GM12865 (cell line): ENCODE data around the gene ABTB2.

Experiments used
- DNase-seq: peaks from one replicate; pipeline ENCODE4 v3.0.0; 2010; ENCODE audit warnings: low read depth
- H3K4me3 ChIP-seq: 2 replicates; pipeline ENCODE4 v1.5.1; 2011; ENCODE audit warnings: mild to moderate bottlenecking, low read depth, low read length, control low read depth
- TF ChIP-seq, protein P1 (sequence below): IDR thresholded peaks from 2 replicates; pipeline ENCODE4 v1.5.1; 2011; ENCODE audit warnings: low read length, control low read depth, low read depth, inconsistent platforms; ENCODE audit not compliant: insufficient read depth; ENCODE audit errors: missing control alignments

Gene ABTB2

DNA sequence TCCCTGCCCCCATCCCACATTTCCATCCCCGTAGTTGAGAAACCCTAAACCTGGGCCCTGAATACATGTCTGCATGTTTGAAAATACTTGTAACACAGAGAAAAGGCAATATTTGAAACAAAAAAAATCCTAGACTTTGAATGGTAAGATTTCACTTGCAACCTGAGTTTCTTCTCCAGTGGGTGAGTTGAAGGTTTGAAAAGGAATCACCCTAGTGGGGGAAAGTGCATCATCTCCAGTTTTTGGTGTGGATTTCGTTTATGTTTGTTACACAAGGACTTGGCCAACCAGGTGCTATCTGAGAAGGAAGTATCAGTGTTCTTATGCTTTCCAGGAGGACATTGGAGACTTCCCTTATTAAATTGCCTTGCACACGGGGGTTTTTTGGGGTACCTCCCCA is 90.4 kb downstream of the ABTB2 start:
- no peak for DNase-seq
- TF ChIP-seq, protein P1, sequence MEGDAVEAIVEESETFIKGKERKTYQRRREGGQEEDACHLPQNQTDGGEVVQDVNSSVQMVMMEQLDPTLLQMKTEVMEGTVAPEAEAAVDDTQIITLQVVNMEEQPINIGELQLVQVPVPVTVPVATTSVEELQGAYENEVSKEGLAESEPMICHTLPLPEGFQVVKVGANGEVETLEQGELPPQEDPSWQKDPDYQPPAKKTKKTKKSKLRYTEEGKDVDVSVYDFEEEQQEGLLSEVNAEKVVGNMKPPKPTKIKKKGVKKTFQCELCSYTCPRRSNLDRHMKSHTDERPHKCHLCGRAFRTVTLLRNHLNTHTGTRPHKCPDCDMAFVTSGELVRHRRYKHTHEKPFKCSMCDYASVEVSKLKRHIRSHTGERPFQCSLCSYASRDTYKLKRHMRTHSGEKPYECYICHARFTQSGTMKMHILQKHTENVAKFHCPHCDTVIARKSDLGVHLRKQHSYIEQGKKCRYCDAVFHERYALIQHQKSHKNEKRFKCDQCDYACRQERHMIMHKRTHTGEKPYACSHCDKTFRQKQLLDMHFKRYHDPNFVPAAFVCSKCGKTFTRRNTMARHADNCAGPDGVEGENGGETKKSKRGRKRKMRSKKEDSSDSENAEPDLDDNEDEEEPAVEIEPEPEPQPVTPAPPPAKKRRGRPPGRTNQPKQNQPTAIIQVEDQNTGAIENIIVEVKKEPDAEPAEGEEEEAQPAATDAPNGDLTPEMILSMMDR = no peak
- no peak overlapping the region for H3K4me3 ChIP-seq

DNA sequence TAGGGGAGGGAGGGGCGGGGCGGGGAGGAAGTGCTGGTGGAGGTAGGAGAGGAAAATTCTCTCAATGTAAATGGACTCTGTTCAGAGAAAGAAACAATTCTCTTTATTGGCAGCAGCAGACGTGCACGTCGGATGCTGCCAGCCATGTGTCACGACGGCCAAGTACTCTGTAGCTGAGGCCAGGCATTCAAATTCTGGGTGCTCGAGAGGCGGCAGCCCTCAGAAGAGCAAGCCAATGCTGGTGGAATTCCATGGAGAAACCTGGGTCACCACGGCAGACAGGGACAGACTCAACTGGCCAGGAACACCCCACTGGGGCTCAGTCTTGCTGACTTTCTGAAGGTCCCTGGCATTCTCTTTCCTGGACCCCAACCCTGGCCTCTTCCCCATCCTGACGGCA is 90.8 kb downstream of the ABTB2 start:
- TF ChIP-seq, protein P1 = no peak
- H3K4me3 ChIP-seq = no peak overlapping the region
- no peak for DNase-seq

DNA sequence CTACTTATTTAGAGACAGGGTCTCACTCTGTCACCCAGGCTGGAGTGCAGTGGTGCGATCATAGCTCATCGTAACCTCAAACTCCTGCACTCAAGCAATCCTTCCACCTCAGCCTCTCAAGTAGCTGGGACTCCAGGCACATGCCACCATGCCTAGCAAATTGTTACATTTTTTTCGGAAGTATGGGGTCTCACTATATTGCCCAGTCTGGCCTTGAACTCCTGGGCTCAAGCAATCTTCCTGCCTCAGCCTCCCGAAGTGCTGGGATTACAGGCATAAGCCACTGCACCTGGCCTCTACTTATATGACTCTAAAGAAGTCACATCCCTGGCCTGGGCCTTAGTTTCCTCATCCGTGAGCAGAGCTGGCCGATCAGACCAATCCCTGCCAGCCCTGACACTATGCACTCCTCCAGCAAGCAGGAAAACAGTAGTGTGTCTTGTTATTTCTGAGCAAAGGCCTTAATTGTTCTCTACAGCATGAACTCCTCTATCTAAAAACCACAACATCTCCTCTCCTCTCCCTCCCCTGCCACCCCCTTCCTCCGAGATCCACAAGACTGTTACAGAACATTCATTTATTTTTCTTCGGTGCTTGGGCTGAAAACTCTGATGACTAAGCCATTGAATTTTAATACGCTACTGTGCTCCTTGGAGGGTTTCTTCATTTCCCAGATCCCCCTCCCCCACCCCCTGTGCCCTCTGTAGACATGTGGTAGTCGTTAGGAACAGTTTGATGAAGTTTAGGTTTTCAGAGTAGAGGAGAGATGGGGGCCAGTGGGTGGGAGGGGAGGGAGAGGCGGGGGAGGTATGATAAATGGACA is 91.5 kb downstream of the ABTB2 start:
- DNase-seq = no peak
- H3K4me3 ChIP-seq = no peak overlapping the region
- TF ChIP-seq, protein P1 = no peak

DNA sequence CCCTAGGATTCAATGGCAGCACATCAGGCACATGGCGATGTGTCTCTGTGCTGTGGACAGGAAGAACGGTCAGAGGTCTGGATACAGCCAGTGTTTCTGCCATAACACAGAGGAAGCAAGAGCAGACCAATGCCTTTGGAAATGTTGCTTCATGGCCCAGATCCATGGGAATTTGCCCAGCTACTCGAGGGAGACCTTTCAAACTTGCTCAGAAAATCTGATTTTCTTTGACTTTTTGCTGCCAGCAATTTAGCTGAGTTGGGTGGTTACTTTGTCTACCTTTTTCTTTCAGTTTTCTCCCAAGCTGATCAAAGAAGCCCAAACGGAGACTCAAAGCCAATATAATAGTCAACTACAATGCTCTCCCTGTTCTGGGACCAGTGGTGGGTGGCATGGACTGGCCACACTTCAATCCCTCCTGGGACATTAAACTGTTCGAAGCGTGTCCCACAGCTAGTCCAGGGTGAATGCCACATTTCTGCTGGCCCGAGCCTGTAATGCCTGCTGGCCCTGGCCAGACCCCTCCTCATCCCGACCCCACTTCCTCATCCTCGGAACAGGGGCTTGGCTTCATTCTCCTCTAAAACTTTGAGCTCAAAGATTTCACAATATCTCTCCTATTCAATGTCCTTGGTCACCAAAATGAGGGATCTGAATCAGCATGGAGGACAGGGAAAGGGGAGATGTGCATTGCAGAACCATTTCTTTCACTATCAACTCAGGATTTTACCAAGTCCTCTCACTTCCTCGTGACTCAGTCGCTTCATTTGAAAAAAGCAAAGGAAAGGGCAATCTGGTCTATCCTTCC is 93.3 kb downstream of the ABTB2 start:
- no peak overlapping the region for H3K4me3 ChIP-seq
- TF ChIP-seq, protein P1 = no peak
- DNase-seq = no peak

DNA sequence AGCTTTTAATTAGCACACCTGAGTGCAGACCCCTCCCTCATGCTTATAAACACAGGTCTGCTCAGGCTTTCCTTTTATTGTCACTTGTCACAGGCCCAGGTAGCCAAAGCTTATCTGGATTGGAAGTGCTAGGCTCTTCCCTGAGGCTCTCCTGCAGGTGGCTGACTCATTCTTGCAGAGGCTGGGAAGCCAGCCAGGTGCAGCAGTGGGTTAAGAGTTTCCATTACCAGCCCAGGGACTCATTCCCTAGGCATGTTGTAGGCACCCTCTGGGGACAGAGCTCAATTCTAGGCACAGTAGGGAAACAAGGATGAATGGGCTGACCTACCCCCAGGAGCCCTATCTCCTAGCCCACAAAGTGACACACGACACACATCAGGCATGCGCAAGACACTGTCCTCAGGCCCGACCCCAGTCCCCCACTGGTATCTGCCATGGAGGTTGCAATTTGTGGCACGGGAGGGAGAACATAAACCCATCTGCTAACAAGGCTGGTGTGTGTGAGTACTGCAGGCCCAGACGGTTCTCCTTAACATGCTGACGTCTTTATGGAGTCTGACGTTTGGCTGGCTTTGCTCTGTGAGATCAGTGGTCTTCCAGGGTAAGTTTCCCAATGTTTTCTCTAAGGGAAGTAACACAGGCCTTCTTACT is 94.2 kb downstream of the ABTB2 start:
- TF ChIP-seq, protein P1 = no peak
- no peak for DNase-seq
- H3K4me3 ChIP-seq = no peak overlapping the region

DNA sequence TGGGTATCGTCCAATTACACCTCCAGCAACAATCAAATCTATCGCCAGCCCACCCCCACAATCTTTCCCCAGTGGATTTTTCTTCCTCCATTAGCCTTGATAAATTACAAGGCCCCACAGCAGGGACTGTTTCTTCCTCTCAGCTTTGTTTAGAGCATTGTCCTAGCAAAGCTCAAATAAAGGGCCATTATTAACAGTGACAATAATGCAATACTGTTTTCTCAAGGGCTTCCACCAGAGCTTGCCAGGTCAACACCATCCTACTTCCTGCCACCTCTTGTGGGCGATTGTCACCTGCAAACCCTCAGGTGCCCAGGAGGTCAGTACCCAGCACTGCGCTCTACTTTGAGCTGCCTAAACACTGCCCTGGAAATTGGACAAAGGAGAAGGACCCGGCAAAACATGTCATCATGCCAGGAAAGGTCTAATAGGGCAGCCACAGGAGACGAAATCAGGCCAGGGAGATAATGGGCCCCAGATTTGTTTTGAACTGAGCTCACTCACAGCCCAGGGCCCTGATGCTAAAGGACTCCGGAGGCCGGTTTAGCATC is 95.2 kb downstream of the ABTB2 start:
- H3K4me3 ChIP-seq = no peak overlapping the region
- TF ChIP-seq, protein P1 = no peak
- no peak for DNase-seq
